Stimulated activated CD8-positive, alpha-beta memory T cell treated with anti-CD3 and anti-CD28 coated beads, Interleukin-7, amount 100 ng/mL, for 1 hour (primary cell): Measurements from ENCODE around the gene MRTFB.
"Not testable (repeated sequence)": the region's sequence is repeated elsewhere in the genome, so short reads cannot be mapped to it uniquely, and the experiment has no call there.

ENCODE experiments used
- DNase-seq, 2 donors: peaks; one replicate each; pipeline ENCODE4 v3.0.0-alpha.2; 2020; ENCODE audit warnings: low read depth in 2 of 2

The MRTFB gene

GRCh38 chr16:14105760-14106375 is 34.7 kb downstream of the MRTFB start:
- no peak for DNase-seq

DNA sequence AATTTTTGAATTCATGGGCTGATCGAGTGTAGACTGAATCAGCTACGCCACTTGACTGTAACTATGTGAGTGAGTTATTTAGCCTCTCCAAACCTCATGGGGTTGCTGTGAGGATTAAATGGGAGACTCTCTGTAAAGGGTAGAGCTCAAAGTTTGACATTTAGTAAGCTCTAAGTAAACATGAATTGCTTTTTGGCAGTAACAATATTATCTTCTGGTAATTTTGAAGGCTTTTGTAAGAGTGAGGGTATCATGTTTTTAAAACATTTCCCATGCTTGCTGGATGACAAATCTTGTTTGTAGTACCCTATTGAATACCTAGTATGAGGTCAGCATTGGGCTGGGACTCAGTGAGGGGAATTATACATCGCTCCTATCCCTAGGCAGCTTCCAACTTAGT is 35.3 kb downstream of the MRTFB start:
- DNase-seq, result no peak

DNA sequence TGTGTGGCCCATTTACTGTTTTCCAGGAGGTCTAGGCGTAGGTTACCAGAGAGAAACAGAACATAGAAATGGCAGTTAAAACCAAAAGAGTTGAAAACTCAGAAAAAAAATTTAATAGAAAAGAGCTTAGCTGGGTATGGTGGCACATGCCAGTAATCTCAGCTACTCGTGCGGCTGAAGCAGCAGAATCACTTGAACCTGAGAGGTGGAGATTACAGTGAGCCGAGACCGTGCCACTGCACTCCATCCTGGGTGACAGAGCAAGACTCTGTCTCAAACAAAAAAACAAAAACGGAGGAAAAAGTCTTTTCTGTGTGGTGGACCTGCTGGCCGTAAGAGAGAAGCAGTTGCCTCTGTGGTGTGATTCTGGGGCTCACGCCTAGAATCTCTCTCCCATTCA is 35.8 kb downstream of the MRTFB start:
- no peak for DNase-seq

DNA sequence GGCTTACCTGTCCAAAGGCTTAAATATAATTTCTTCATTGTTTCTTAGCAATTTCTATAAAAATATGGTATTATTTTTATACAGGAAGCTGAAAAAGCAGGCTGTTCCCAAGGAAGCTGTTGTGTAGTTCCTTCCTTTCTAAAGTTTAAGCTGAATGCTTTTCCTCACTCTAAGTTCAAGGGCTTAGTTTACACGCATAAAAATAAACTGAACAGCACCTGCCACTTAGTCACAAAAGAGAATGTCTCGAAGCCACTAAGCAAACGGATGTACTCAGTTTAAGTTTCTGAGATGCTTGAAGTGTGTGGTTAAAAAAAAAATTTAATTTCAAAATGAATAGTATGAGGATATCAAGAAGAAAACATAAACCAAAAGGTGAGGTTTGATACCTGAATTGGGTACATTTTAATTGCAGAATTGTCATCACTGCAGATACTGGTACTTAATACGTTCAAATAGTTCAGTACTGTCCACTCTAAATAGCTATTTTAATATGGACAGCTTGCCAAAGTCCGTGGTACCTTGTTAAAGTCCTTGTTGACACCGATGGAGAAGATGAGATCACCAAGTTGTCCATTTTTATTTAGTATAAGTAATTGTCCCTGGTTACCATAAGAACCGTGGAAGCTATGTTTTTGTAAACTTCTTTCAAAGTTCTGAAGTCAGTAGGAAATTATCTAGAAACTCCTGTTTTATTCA is 38.1 kb downstream of the MRTFB start:
- DNase-seq, result no peak

GRCh38 chr16:14109782-14110727 is 38.9 kb downstream of the MRTFB start:
- no peak for DNase-seq

DNA sequence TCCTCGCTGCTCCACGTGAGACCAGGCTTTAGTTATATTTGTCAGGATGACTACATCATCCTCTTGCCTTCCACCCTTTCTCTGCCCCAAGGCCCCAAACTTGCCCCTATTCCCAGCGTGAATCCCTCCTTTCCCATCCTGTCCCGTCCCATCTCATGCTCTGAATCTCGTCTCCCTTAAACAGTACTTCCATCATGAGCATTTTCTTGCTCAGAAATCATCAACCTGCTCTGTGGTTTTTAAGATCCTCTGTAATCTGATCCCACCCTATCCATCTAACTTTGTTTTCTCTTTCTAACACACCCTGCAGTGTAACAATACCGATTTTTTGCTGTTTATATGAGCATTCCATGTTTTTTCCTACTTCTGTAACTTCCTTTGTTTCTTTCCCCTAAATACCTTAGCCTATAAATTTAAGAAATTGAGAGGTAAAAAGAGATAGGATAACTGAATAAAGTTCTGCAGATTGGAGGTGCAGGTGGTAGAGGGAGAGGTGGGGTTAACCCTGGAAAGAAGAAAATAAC is 39.7 kb downstream of the MRTFB start:
- DNase-seq, result no peak

- DNase-seq, result no peak
Observed at GRCh38 chr16:14111713-14112538, 40.8 kb downstream of the MRTFB start.

GRCh38 chr16:14112539-14112856 is 41.4 kb downstream of the MRTFB start:
- no peak for DNase-seq

DNA sequence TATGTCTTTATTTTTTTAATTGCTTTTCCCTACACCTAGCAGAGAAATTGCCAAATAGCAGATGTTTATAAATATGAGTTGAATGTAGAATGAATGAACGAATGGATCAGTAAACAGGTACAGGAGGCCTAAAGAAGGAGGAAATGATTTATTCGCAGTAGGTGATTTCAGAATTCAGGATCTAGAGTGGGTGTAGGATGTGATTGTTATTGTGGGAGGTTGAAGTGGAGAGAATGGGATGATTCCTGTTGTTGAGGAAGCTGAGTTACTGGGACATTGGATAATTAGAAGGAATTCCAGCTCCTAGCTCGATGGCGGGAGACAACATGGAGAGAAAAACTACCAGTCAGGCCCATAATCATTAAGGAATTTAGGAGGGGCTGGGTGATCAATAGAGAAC is 42.2 kb downstream of the MRTFB start:
- DNase-seq, result no peak

DNA sequence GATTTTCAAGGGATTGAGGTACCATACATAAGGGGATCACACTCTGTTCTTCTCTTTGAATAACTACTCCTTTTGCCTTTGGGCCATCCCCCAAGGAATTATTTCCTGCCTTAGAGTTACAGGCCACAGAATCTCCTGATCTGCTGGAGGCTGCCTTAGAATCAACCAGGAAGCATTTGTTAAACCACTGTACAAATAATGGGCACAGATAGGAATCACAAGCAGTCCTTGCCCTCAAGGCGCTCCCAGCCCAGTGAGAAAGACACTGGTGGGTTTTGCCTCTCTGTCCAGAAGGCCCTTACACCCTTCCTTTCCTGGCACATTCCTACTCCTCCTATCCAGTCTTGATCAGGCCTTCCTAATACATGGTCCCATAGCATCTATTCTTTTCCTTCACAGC is 45.9 kb downstream of the MRTFB start:
- no peak for DNase-seq

GRCh38 chr16:14119799-14120198 is 48.7 kb downstream of the MRTFB start:
- DNase-seq, result no peak

DNA sequence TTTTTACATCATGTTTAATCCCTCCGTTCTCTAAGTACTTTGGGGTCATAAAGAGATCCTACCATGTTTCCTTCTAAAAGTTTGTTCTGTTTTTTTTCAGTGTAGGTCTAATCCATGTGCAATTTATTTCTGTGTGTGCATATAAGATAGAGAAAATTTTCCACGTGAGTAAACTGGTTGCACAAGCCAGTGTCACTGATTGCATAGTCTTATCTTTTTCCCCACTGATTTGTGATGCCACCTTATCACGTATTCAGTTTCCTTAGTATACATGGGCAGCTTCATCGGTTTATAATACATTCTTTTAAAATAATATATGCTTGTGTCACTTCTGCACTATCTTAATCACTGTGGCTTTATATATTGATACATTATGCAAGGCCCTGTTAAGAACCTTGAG is 49.2 kb downstream of the MRTFB start:
- DNase-seq, result no peak

- DNase-seq, result no peak
Observed at GRCh38 chr16:14121142-14121541, 50.0 kb downstream of the MRTFB start.

GRCh38 chr16:14121872-14122271 is 50.8 kb downstream of the MRTFB start:
- no peak for DNase-seq

GRCh38 chr16:14122430-14122829 is 51.3 kb downstream of the MRTFB start:
- DNase-seq, result not testable (repeated sequence)

GRCh38 chr16:14125000-14125681 is 54.0 kb downstream of the MRTFB start:
- no peak for DNase-seq

DNA sequence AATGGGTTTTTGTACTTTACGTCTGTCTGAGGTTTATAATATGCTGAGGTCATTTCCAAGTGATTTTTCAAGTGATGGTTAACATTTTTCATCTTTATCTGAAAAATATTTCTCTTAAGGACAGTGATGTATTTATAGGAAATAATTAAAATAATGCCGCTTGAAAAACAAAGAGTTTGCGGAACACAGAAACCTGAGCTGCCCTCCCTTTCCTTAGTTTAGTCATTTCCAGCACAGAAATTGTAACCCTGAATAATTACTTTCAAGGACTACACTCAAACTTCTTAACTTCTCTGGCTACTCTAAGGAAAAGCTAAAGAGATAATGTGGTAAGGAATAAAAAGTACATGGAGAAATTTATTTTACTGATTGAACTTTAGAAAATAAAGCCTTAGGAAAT is 54.6 kb downstream of the MRTFB start:
- DNase-seq, result no peak

DNA sequence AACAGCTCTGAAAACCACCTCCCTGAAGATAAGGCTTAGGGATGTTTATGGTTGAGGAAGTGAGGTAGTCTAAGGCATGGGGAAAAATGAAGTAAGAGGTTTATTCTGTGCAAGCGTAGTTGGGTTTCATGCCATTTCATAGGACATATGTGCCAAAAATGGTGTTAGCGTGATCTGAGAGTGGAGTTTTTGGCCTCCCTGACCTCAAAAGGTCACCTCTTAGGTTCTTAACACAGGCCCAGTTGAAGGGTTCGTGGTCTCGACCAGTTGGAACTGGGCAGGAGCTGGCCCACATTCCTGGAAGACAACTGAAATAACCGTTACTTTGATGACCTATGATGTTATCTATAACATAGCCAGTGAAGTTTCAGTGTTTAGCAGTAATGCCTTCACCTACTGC is 57.0 kb downstream of the MRTFB start:
- no peak for DNase-seq

GRCh38 chr16:14129502-14129901 is 58.4 kb downstream of the MRTFB start:
- no peak for DNase-seq

- no peak for DNase-seq
Observed at GRCh38 chr16:14131774-14132695, 60.9 kb downstream of the MRTFB start.
